HG03025 (cell line): Measurements from ENCODE around the gene ZNF483.
"Not testable (repeated sequence)": the region's sequence is repeated elsewhere in the genome, so short reads cannot be mapped to it uniquely, and the experiment has no call there.

Experiments used
- ATAC-seq: cut with Tn5 transposase; IDR thresholded peaks from one replicate; pipeline ENCODE4 v1.9.1; 2021; ENCODE audit warnings: mild to moderate bottlenecking, moderate library complexity; ENCODE audit not compliant: unreplicated experiment, low FRiP score

The ZNF483 gene

GRCh38 chr9:111525056-111525977 lies at the start of gene ZNF483:
ZNF483 (plus strand) TSS chr9:111525179; CDS start chr9:111527396, 2,217 bp downstream.
- no peak for ATAC-seq

- no peak for ATAC-seq
Measured at GRCh38 chr9:111475195-111475594, 49.8 kb upstream of the ZNF483 start.

GRCh38 chr9:111477677-111478076 lies 47.3 kb upstream of the ZNF483 start:
- no peak for ATAC-seq

- ATAC-seq, result no peak
Measured at GRCh38 chr9:111481885-111482636, 42.9 kb upstream of the ZNF483 start.

- peak; percentile 53 for ATAC-seq
Measured at GRCh38 chr9:111482694-111483438, 42.1 kb upstream of the ZNF483 start.

- ATAC-seq, result peak; percentile 31
Measured at GRCh38 chr9:111483439-111483857, 41.5 kb upstream of the ZNF483 start.

- ATAC-seq, result peak; percentile 60
Measured at GRCh38 chr9:111483858-111484571, 41.0 kb upstream of the ZNF483 start, which contains the start of gene ECPAS. ECPAS (minus strand) TSS chr9:111484383; CDS start chr9:111472918, 11,465 bp downstream.

- no peak for ATAC-seq
Measured at GRCh38 chr9:111484572-111484894, 40.4 kb upstream of the ZNF483 start.

- not testable (repeated sequence) for ATAC-seq
Measured at GRCh38 chr9:111497196-111497595, 27.8 kb upstream of the ZNF483 start.

- ATAC-seq, result no peak
Measured at GRCh38 chr9:111501005-111501562, 23.9 kb upstream of the ZNF483 start.

GRCh38 chr9:111501648-111502047 lies 23.3 kb upstream of the ZNF483 start:
- ATAC-seq, result no peak

GRCh38 chr9:111502506-111502905 lies 22.5 kb upstream of the ZNF483 start:
- ATAC-seq, result no peak

- ATAC-seq, result not testable (repeated sequence)
Measured at GRCh38 chr9:111511581-111511980, 13.4 kb upstream of the ZNF483 start.

GRCh38 chr9:111514967-111515366 lies 10.0 kb upstream of the ZNF483 start:
- ATAC-seq, result no peak

GRCh38 chr9:111516061-111516465 lies 8.9 kb upstream of the ZNF483 start:
- ATAC-seq, result no peak

- no peak for ATAC-seq
Measured at GRCh38 chr9:111524731-111525055, 286 bp upstream of the ZNF483 start.

GRCh38 chr9:111527347-111527746 lies 2.4 kb downstream of the ZNF483 start:
- no peak for ATAC-seq

GRCh38 chr9:111529787-111530186 lies 4.8 kb downstream of the ZNF483 start:
- no peak for ATAC-seq

- no peak for ATAC-seq
Measured at GRCh38 chr9:111531716-111532115, 6.7 kb downstream of the ZNF483 start.
